ENCODE measurements around the gene DARS1.
"Not testable (repeated sequence)": the region's sequence is repeated elsewhere in the genome, so short reads cannot be mapped to it uniquely, and the experiment has no call there.

The DARS1 gene

GRCh38 chr2:135945526-135945925 lies 39.9 kb downstream of the DARS1 start:
- DNase-seq (ENCODE audit: low read depth in 2 of 2), result no peak

- DNase-seq (ENCODE audit: low read depth in 2 of 2), result no peak
These were observed 40.8 kb downstream of the DARS1 start for GRCh38 chr2:135944625-135945024.

- no peak for DNase-seq (ENCODE audit: low read depth in 2 of 2)
These were observed 42.3 kb downstream of the DARS1 start for GRCh38 chr2:135942936-135943688.

GRCh38 chr2:135936524-135936923 lies 48.9 kb downstream of the DARS1 start:
- DNase-seq (ENCODE audit: low read depth in 2 of 2), result no peak

DNA sequence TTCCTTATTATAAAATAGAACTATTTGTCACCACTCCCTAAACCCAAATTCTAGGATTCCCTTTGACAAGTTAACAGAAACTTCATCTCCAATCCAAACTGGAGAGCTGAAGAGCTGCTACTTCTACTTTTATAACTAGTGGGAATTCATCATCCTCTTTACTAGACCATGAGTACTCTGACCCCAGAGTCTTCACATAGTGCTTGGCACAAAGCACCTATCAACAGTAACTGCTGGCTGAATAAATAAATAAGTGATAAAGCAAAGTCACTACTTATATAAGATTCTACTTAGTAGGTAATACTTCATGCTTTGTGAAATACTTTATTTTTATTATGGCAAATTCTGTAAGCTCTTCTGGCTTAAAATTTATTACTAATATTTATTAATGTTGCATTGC lies 49.5 kb downstream of the DARS1 start:
- no peak for DNase-seq (ENCODE audit: low read depth in 2 of 2)

DNA sequence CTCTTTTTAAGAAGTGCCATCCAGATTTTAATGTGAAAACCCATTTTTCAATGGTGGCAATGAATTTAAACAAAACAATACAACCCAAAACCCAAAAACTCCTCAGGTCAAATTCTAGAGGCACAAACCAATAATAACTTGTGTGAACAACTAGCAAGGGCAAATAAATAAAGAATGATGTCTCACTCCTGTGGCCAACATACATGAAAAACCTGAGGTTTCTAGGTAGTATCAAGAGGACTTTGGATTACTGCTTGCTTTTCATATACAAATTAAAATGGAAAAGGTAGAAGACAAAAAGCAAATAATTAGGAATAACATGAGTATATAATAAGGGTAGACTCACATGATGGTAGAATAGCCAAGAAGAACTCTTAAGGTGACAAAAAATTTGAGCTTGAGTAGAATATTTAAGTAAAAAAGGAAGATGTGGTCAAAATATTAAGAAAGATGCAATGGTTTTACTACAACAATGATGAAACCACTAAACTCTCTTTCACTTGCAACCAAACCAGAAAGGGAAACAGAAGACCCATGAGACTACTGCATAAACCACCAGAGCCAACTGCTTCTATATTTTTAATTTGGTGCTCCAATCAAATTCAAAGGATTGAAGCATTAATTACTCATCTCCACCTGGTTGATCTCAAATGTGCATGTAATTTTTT lies 53.5 kb downstream of the DARS1 start:
- DNase-seq (ENCODE audit: low read depth in 2 of 2), result no peak

- DNase-seq (ENCODE audit: low read depth in 2 of 2), result no peak
These were observed 58.8 kb downstream of the DARS1 start for GRCh38 chr2:135926605-135927004.

GRCh38 chr2:135925571-135925970 lies 59.9 kb downstream of the DARS1 start:
- no peak for DNase-seq (ENCODE audit: low read depth in 2 of 2)

DNA sequence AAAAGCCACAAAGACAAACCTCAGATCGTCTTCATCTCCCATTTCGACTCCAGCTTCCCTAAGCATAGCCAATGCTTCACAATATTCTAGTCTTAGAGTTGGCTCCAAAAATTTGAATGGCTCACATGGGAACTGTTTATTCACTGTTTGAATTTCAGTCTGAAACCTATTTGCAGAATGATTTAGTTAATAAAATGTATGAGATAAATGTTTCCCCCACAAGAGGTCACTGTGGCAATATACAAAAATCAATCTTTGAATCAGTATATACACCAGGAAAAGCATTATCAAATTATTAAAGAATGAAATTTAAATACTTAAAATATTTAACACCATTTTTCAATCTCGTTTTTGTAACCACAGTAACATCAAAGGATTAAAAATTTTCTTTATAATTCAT lies 69.2 kb downstream of the DARS1 start:
- no peak for DNase-seq (ENCODE audit: low read depth in 2 of 2)

DNA sequence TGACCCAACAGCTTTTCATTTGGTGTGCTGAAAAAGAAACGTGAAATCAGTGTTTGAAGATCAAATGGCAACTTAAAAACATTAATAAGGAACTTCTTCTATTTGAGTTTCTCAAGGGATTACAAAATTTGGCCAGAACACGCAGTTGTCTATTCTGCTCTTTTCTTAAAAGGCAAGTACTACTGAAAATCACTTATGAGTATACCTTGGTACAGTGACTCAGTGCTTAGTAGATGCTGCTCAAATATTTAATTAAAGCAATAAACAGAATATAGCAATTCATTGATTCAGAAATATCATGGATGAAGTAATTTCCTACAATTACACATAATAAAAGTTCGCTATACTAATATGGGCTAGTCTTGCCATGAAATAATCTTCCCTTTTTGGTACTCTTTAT lies 70.9 kb downstream of the DARS1 start:
- no peak for DNase-seq (ENCODE audit: low read depth in 2 of 2)

DNA sequence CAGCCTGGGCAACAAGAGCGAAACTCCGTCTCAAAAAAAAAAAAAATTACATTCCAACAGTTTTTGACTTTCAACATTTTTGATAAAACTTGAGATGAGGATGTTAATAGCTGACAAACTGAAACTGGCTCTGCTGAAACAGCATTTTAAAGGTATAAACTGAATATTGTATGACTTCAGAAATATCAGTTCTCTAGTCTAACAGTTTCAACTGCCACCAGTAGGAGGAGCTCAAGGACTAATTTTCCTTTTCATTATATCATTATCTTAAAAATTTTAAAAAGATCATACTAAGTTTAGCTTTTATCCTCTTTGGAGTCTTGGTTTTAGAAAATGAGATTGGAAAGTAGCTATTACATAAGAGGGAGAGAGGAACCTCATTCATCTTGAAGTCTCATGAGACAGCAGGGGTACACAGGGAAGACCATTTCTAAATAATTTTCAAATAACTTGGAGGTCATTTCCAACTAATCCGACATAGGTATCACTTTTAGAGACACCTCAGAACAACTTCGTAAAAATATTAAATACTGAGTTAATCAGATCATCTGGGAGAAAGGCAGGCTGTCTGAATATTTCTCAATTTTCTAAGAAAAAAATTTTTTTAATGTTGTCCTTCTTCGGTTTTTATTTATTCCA lies 71.6 kb downstream of the DARS1 start:
- no peak for DNase-seq (ENCODE audit: low read depth in 2 of 2)

GRCh38 chr2:135909976-135910375 lies 75.5 kb downstream of the DARS1 start:
- DNase-seq (ENCODE audit: low read depth in 2 of 2), result no peak

DNA sequence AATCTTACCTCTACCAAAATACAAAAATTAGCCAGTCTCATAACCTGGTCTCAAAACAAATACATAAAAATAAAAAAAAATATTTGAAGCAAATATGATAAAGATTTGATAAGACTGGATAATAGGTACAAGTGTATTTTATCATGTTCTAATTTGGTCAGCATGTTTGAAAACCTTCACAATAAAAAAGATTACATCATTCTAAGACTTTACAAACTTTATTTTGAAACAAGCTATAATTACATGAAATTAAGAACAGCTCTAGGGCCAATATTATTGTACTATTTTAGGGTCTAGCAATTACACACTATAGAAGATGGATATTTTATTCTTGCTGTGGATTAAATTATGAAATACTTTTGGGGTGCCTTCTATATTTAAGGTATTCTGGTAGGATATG lies 79.7 kb downstream of the DARS1 start:
- no peak for DNase-seq (ENCODE audit: low read depth in 2 of 2)

DNA sequence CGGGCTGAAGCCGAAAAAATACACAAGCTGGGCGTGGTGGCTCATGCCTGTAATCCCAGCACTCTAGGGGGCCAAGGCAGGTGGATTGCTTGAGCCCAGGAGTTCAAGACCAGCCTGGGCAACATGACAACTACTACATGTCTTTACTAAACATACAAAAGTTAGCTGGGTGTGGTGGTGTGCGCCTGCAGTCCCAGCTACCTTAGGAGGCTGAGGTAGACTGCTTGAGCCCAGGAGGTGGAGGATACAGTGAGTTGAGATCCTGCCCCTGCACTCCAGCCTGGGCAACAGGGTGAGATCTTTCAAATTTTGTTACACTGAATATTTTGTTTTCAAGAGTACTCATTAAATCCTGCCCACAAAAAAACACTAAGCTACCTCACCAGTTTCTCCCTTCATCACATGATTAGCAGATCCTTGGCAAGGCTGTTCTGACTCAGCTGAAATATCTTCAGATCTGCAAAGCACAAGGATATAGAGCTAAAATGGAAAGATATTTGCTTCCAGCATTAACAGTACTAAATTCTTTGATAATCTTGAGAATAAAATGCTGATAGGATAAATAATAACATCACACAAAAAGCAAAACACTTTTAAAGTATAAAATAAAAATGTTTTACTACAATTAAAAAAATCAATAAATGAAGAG lies 81.0 kb downstream of the DARS1 start:
- no peak for DNase-seq (ENCODE audit: low read depth in 2 of 2)

GRCh38 chr2:135903650-135904049 lies 81.8 kb downstream of the DARS1 start:
- DNase-seq (ENCODE audit: low read depth in 2 of 2), result no peak

GRCh38 chr2:135899567-135899966 lies 85.9 kb downstream of the DARS1 start:
- no peak for DNase-seq (ENCODE audit: low read depth in 2 of 2)

DNA sequence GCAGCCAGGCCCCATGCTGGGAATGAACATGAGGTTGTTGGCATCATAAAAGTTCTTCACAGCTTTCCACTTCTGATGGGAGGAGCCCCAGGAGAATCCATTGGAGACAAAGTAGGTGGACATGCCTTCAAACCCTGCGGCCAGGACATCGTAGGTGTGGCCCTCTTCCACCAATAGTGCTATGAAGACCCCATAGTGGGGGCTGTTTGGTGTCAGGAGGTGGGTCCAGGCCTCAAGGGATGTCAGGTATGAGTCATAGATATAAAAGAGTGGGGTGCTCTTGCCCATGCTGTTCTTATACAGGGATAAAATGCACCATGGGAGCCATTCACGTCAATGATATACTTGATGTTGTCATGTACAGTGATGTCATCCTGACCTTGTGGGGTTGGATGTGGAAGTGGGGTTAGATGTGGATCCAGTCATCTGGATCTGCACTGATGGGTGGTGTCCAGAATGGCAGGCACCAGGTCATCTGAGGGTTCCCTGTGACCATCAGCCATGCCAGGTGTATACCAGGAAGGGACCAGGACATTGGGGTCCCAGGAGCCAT lies 87.1 kb downstream of the DARS1 start:
- DNase-seq (ENCODE audit: low read depth in 2 of 2), result no peak

GRCh38 chr2:135894930-135895329 lies 90.5 kb downstream of the DARS1 start:
- no peak for DNase-seq (ENCODE audit: low read depth in 2 of 2)

DNA sequence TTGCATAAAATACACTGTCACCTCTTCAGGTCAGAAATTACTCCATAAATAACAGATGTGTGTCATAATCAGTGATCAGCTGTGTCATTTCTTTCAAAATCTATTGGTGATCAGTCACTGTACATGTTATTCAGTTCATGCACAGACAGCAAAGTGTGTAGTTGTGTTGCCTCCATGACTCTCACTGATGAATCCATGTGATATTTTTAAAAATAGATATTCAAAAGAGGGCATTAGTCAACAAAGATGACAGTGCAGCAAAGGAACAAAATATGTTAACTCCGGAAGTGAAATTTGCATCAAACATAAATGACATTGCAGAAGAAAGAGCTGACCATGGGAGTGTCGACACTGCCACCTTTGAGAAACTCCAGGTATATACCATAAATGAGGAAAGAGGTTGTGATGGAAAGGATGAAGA lies 92.0 kb downstream of the DARS1 start:
- no peak for DNase-seq (ENCODE audit: low read depth in 2 of 2)

DNA sequence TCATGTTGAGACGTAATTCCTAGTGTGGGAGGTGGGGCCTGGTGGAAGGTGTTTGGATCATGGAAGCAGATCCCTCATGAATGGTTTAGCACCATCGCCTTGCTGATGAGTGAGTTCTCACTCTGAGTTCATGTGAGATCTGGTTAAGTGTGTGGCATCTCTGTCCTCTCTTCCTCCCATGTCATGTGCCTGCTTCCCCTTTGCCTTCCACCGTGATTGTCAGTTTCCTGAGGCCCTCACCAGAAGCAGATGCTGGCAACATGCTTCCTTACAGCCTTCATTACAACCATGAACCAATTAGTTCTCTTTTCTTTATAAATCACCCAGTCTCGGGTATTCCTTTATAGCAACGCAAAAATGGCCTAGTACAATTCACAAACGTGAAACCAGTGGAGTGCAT lies 94.6 kb downstream of the DARS1 start:
- no peak for DNase-seq (ENCODE audit: low read depth in 2 of 2)

GRCh38 chr2:135890149-135890548 lies 95.3 kb downstream of the DARS1 start:
- DNase-seq (ENCODE audit: low read depth in 2 of 2), result no peak

DNA sequence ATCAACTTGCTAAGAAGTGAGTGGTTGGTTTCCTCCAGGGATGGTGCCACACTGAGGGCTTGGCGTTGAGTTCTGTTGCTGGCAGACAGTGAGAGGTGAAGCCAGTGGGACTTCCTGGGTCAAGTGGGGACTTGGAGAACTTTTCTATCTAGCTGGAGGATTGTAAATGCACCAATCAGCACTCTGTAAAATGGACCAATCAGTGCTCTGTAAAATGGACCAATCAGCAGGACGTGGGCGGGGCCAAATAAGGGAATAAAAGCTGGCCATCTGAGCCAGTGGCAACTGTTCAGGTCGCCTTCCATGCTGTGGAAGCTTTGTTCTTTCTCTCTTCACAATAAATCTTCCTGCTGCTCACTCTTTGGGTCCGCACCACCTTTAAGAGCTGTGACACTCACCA lies 96.8 kb downstream of the DARS1 start:
- DNase-seq (ENCODE audit: low read depth in 2 of 2), result not testable (repeated sequence)
